Smooth muscle cell of the umbilical artery (primary cell): ENCODE results near the gene GOSR2. TPM values are rescaled to one million over a fixed set of nuclear protein-coding genes. Genes with fewer than 3 reads are reported as not detected.

Experiments
- total RNA-seq: library from RNA; depleted of rRNA; stranded (reverse); fragments of >200 nt; gene quantifications from 2 replicates; pipeline ENCODE4 v1.2.3, GENCODE V29; 2014

The GOSR2 gene
- 67.4 and 76.4 TPM in 2 replicates for total RNA-seq

DNA sequence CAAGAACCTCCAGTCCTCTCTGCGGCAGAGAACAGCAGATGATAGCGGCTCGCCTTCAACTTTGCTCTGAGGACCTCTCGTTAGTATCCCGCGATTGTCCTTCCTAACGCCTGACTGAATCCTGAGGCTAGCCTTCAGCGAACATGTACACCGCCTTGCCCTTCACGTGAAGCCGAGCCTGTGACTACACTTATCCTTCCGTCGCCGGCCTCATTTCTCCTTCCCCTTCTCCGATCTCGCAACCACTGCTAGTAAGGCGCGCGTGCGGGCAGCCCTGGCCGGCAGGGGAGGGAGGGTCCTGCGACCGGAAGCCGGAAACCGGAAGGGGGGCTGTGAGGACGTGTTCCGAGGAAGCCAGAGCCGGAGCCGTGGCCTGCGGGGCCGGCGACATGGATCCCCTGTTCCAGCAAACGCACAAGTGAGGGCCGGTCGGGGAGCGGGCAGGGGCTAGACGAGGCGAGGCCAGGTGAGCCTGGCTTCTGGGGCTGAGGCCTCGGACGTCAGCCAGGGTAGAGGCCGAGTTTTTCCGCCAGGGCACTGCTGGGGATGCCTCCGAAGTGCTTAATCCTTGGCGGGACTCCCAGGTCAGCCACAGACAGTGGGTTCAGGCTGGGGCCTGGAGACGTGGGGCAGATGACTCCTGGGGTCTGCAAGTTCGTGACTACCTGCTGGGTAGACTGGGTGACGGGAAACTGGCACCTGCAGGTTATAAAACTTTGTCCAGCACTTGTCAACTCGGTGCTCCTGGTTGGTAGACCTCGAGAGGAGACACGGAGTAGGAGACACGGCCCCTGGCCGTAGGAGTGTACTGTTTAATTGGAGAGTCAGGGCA, at the start of gene GOSR2:
Gene GOSR2 (plus strand): TSS at position 357 of the 832 bp plus-strand sequence. CDS start 33 bp downstream, at position 390.

DNA sequence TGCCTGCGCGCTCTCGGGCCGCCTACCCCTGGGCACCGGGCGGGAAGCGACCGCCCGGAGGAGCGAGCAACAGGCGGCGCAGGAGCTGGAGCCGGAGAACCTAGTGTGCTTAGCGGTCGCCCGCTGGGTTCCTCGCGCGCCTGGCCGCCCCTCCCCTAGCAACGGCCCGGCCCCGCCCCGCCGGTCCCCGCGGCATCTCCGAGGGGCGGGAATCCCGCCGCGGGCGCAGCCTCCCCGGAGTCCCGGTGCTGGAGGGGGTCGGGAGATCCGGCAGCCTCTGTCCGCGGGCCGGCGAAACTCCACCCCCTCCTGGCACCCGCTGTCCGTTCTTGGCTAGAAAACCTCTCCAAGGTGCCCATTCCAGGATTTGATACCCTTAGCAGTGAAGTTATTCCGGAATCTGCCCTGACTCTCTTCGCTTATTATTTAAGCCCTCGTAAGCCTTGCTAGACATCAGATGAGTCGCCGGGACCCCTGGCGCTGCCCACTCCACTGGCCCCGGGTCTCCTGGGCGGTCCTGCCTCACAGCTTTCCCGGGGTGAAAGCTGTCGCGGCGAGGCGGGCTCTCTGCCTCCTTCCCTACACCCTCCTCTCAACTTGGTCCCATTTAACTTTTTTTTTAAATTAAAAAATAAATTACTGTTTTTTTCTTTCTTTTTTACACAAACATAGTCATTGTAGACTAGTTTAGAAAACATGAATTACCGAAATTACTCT, 56.3 kb downstream of the GOSR2 start, which contains the start of gene RPRML:
Gene RPRML (minus strand): TSS at position 107 of the 717 bp plus-strand sequence. CDS start 246 bp downstream, outside the sequence.

Other genes starting within 250 kb of the GOSR2 start
- gene WNT3, start 104.5 kb upstream of the GOSR2 start, total RNA-seq, result 0.65 and 0.89 TPM in 2 replicates
- not detected in 2 replicates for gene WNT9B, start 71.6 kb upstream of the GOSR2 start, total RNA-seq
- not detected in 2 replicates for gene RPRML, start 56.1 kb downstream of the GOSR2 start, total RNA-seq